H9 (cell line): ENCODE results near the gene NUDT16L1. TPM values are rescaled to one million over a fixed set of nuclear protein-coding genes. Genes with fewer than 3 reads are reported as not detected.
"Not testable (repeated sequence)": the region's sequence is repeated elsewhere in the genome, so short reads cannot be mapped to it uniquely, and the experiment has no call there.

Experiments used
- DNase-seq: peaks from one replicate; pipeline ENCODE4 v3.0.0-alpha.2; 2017
- H2AFZ ChIP-seq: one replicate; pipeline ENCODE4 v1.6.1; 2013; ENCODE audit warnings: mild to moderate bottlenecking, low read length, control low read depth, moderate library complexity
- H2AK5ac ChIP-seq: 2 replicates; pipeline ENCODE4 v1.6.1; 2013; ENCODE audit warnings: low read length, control low read depth, mixed read lengths; ENCODE audit not compliant: insufficient read length
- H2BK120ac ChIP-seq: one replicate; pipeline ENCODE4 v1.6.1; 2013; ENCODE audit warnings: low read depth, mild to moderate bottlenecking, low read length, control low read depth, inconsistent platforms; ENCODE audit not compliant: poor library complexity, severe bottlenecking
- H2BK12ac ChIP-seq: 2 replicates; pipeline ENCODE4 v1.6.1; 2013; ENCODE audit warnings: low read length, control low read depth, mixed read lengths, low read depth; ENCODE audit not compliant: insufficient read length
- H2BK15ac ChIP-seq: 2 replicates; pipeline ENCODE4 v1.6.1; 2013; ENCODE audit warnings: low read depth, low read length, control low read depth
- H2BK20ac ChIP-seq: one replicate; pipeline ENCODE4 v1.6.1; 2013; ENCODE audit warnings: low read depth, mild to moderate bottlenecking, low read length, control low read depth, inconsistent platforms; ENCODE audit not compliant: poor library complexity, severe bottlenecking
- H2BK5ac ChIP-seq: 2 replicates; pipeline ENCODE4 v1.6.1; 2013; ENCODE audit warnings: low read length, control low read depth, mixed read lengths; ENCODE audit not compliant: insufficient read length
- H3K14ac ChIP-seq: 2 replicates; pipeline ENCODE4 v1.6.1; 2013; ENCODE audit warnings: low read length, control low read depth; ENCODE audit not compliant: insufficient read depth
- H3K18ac ChIP-seq: 2 replicates; pipeline ENCODE4 v1.6.1; 2013; ENCODE audit warnings: low read depth, mild to moderate bottlenecking, mixed read lengths, low read length, control low read depth; ENCODE audit not compliant: insufficient read length
- H3K23ac ChIP-seq: 2 replicates; pipeline ENCODE4 v1.6.1; 2013; ENCODE audit warnings: low read length, control low read depth, mixed read lengths, low read depth; ENCODE audit not compliant: insufficient read length
- H3K23me2 ChIP-seq: 2 replicates; pipeline ENCODE4 v1.6.1; 2013; ENCODE audit warnings: low read depth, mild to moderate bottlenecking, mixed read lengths, low read length, control low read depth; ENCODE audit not compliant: insufficient read length, poor library complexity, severe bottlenecking
- H3K27ac ChIP-seq: 2 replicates; pipeline ENCODE4 v1.5.1; 2013; ENCODE audit warnings: low read length, control low read depth, mixed read lengths, low read depth; ENCODE audit not compliant: insufficient read length
- H3K27me3 ChIP-seq: 2 replicates; pipeline ENCODE4 v1.6.1; 2013; ENCODE audit warnings: low read length, control low read depth, inconsistent platforms; ENCODE audit not compliant: insufficient read depth
- H3K4ac ChIP-seq: 2 replicates; pipeline ENCODE4 v1.6.1; 2013; ENCODE audit warnings: low read depth, mild to moderate bottlenecking, control low read depth, inconsistent platforms, low read length, moderate library complexity
- H3K4me1 ChIP-seq: 2 replicates; pipeline ENCODE4 v1.6.1; 2013; ENCODE audit warnings: low read length, control low read depth, inconsistent platforms; ENCODE audit not compliant: insufficient read depth
- H3K4me2 ChIP-seq: 2 replicates; pipeline ENCODE4 v1.6.1; 2013; ENCODE audit warnings: low read length, control low read depth, mixed read lengths; ENCODE audit not compliant: insufficient read length, insufficient read depth
- H3K56ac ChIP-seq: 2 replicates; pipeline ENCODE4 v1.6.1; 2013; ENCODE audit warnings: low read depth, mild to moderate bottlenecking, mixed read lengths, low read length, control low read depth; ENCODE audit not compliant: insufficient read length
- H3K79me1 ChIP-seq: 2 replicates; pipeline ENCODE4 v1.6.1; 2013; ENCODE audit warnings: low read depth, mild to moderate bottlenecking, moderate library complexity, low read length, control low read depth, inconsistent platforms; ENCODE audit not compliant: insufficient read depth, poor library complexity, severe bottlenecking
- H3K79me2 ChIP-seq: 2 replicates; pipeline ENCODE4 v1.6.1; 2013; ENCODE audit warnings: low read length, control low read depth, inconsistent platforms; ENCODE audit not compliant: insufficient read depth
- H3K9ac ChIP-seq: 2 replicates; pipeline ENCODE4 v1.6.1; 2013; ENCODE audit warnings: low read length, control low read depth, mixed read lengths; ENCODE audit not compliant: insufficient read length; ENCODE audit errors: extremely low read depth
- H3K9me3 ChIP-seq: one replicate; pipeline ENCODE4 v1.6.1; 2013; ENCODE audit warnings: low read depth, low read length, inconsistent platforms; ENCODE audit not compliant: control insufficient read depth
- H3T11ph ChIP-seq: one replicate; pipeline ENCODE4 v1.6.1; 2013; ENCODE audit warnings: mild to moderate bottlenecking, low read length, control low read depth, inconsistent platforms
- H4K20me1 ChIP-seq: one replicate; pipeline ENCODE4 v1.6.1; 2013; ENCODE audit not compliant: control insufficient read depth, insufficient read length, insufficient read depth
- H4K5ac ChIP-seq: 2 replicates; pipeline ENCODE4 v1.6.1; 2013; ENCODE audit warnings: low read depth, mild to moderate bottlenecking, mixed read lengths, low read length, control low read depth; ENCODE audit not compliant: insufficient read length
- H4K8ac ChIP-seq: replicated peaks from 2 replicates; pipeline ENCODE4 v1.6.1; 2013; ENCODE audit warnings: low read length, control low read depth, mixed read lengths, low read depth; ENCODE audit not compliant: insufficient read length
- H4K91ac ChIP-seq: 2 replicates; pipeline ENCODE4 v1.6.1; 2013; ENCODE audit warnings: low read depth, mild to moderate bottlenecking, moderate library complexity, mixed read lengths, low read length, control low read depth; ENCODE audit not compliant: insufficient read length
- H3K27ac Mint-ChIP-seq, 3 experiments: 2 replicates in 2 of 3; 3 replicates in 1 of 3; pipeline ENCODE4 v1.8.0; 2020 to 2021; ENCODE audit warnings: mixed read lengths in 3 of 3, mild to moderate bottlenecking in 1 of 3, moderate library complexity in 1 of 3
- H3K27me3 Mint-ChIP-seq: 2 replicates; pipeline ENCODE4 v1.8.0; 2021; ENCODE audit warnings: low read depth, mild to moderate bottlenecking, moderate library complexity, mixed read lengths
- H3K36me3 Mint-ChIP-seq, 3 experiments: 2 replicates in 2 of 3; 3 replicates in 1 of 3; pipeline ENCODE4 v1.8.0; 2020 to 2021; ENCODE audit warnings: low read depth in 3 of 3, mixed read lengths in 3 of 3; ENCODE audit not compliant: insufficient read depth in 1 of 3
- H3K4me1 Mint-ChIP-seq, 2 experiments: 2 replicates each; pipeline ENCODE4 v1.8.0; 2020; ENCODE audit warnings: mixed read lengths in 2 of 2
- H3K4me3 Mint-ChIP-seq, 2 experiments: 2 replicates in 1 of 2; 3 replicates in 1 of 2; pipeline ENCODE4 v1.8.0; 2020 to 2021; ENCODE audit warnings: mild to moderate bottlenecking in 2 of 2, mixed read lengths in 2 of 2, moderate library complexity in 1 of 2
- H3K9me3 Mint-ChIP-seq, 2 experiments: 2 replicates in 1 of 2; 3 replicates in 1 of 2; pipeline ENCODE4 v1.8.0; 2020; ENCODE audit warnings: mild to moderate bottlenecking in 2 of 2, mixed read lengths in 2 of 2, moderate library complexity in 1 of 2
- WGBS: extraction: QIAGEN DNeasy Blood & Tissue Kit; methylation state at CpG from one replicate; pipeline ENCODE4 v1.1.7; 2013; ENCODE audit warnings: missing lambda C conversion rate, low lambda C conversion rate, mixed read lengths; ENCODE audit not compliant: insufficient read length; ENCODE audit errors: extremely low coverage; 5-methylcytosine and 5-hydroxymethylcytosine counted together
- total RNA-seq: library from RNA; stranded (reverse); gene quantifications from 2 replicates; pipeline ENCODE4 v1.2.1, GENCODE V29; 2021
- TF ChIP-seq, protein P1 (sequence below): fragments of 200-600 bp; sonication (generic); conservative IDR thresholded peaks from 3 replicates; pipeline ENCODE4 v1.8.0; 2021; ENCODE audit warnings: antibody characterized with exemption, mild to moderate bottlenecking

The NUDT16L1 gene
- total RNA-seq, 1 experiment from 2014 or later: 49.4 TPM

DNA sequence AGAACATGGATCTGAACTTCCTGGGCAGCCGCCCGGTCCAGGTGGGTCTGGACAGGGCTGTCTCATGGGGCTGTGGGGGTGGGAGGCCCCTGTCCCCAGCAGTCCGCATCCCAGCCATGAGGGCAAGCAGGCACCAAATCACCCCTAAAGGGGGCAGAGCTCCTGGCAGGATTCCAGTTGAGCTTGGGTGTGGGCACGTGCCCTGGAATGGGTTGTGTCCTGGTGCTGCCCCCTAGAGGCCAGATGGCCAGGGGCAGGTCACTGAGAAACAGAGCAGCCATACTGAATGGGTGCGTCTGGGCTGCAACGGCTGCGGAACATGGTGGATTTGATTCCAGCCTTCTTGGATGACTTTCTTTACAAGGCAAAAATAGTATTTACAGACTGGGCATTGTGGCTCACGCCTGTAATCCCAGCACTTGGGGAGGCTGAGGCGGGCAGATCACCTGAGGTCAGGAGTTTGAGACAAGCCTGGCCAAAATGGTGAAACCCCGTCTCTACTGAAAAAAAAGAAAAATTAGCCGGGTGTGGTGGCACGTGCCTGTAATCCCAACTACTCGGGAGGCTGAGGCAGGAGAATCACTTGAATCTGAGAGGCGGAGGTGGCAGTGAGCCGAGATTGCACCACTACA is 42.8 kb upstream of the NUDT16L1 start:
- not testable (repeated sequence) for H4K20me1 ChIP-seq, H3K9ac ChIP-seq, H3K4me1 ChIP-seq, H3K79me1 ChIP-seq, H3K27ac ChIP-seq, H3K23me2 ChIP-seq, H3K27me3 ChIP-seq, H3K79me2 ChIP-seq, H3K27me3 Mint-ChIP-seq, H2AFZ ChIP-seq, H3K56ac ChIP-seq, H3K4ac ChIP-seq, H2AK5ac ChIP-seq, H2BK5ac ChIP-seq, H2BK12ac ChIP-seq, H3K4me3 Mint-ChIP-seq, H2BK120ac ChIP-seq, H3K4me2 ChIP-seq, H3K18ac ChIP-seq, H3K9me3 Mint-ChIP-seq, H3K23ac ChIP-seq, H3K14ac ChIP-seq, H2BK20ac ChIP-seq, H4K8ac ChIP-seq, H4K5ac ChIP-seq, H2BK15ac ChIP-seq, H3K9me3 ChIP-seq, H3T11ph ChIP-seq, H3K4me1 Mint-ChIP-seq, H4K91ac ChIP-seq
- Mint-ChIP-seq H3K36me3 (peaks cover 14 to 42% (median 33%) of the 10 kb centered on the region in 3 experiments; a peak in 6 of 7 replicates), H3K27ac (peak overlapping the region in 2 of 3 experiments; percentile 55 to 88; a peak in 3 of 7 replicates)
- DNase-seq: peak; percentile 88
- WGBS: no CpG with 5 or more reads among the region's 15 CpGs
- TF ChIP-seq, protein P1, sequence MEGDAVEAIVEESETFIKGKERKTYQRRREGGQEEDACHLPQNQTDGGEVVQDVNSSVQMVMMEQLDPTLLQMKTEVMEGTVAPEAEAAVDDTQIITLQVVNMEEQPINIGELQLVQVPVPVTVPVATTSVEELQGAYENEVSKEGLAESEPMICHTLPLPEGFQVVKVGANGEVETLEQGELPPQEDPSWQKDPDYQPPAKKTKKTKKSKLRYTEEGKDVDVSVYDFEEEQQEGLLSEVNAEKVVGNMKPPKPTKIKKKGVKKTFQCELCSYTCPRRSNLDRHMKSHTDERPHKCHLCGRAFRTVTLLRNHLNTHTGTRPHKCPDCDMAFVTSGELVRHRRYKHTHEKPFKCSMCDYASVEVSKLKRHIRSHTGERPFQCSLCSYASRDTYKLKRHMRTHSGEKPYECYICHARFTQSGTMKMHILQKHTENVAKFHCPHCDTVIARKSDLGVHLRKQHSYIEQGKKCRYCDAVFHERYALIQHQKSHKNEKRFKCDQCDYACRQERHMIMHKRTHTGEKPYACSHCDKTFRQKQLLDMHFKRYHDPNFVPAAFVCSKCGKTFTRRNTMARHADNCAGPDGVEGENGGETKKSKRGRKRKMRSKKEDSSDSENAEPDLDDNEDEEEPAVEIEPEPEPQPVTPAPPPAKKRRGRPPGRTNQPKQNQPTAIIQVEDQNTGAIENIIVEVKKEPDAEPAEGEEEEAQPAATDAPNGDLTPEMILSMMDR: peak; percentile 98
